Measurements from ENCODE around the gene EIF2B2. TPM values are rescaled to one million over a fixed set of nuclear protein-coding genes. Genes with fewer than 3 reads are reported as not detected.
"Not testable (repeated sequence)": the region's sequence is repeated elsewhere in the genome, so short reads cannot be mapped to it uniquely, and the experiment has no call there.

Gene EIF2B2
- total RNA-seq, 6 donors from 2014 or later, result 22.2 to 40.7 (median 32.5) TPM

DNA sequence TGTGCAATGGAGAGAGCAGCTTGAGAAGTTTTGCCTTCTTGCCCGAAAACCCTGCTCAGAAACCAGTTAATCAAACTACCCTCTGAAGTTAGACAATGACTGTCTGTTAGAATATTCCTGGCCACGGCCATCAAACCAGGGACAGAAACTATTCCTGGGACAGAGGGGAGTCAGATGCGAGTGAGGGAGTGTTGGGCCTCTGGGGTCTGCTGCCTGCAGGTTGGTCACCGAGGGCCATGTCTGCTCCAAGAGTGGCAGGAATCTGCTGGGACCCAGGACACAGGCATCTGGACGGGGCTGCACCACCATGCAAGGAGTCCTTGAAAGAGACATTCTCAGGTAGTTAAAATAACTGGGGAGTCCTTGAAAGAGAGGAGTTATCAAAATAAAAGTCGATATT, 16.9 kb upstream of the EIF2B2 start:
- peaks cover 0 to 8% (median 5%) of the 10 kb centered on the region in 4 donors for H3K4me1 ChIP-seq
- 89 to 92% methylated on average over 4 to 6 of the region's 6 CpGs for WGBS, 2 donors
- H3K27me3 ChIP-seq, result no peaks in the 10 kb centered on the region
- no peaks in the 10 kb centered on the region for H3K36me3 ChIP-seq
- H3K4me3 ChIP-seq, result no peak overlapping the region
- no peak for TF ChIP-seq EP300 (IDR thresholded peaks at IDR 0.05)
- TF ChIP-seq, protein P1, sequence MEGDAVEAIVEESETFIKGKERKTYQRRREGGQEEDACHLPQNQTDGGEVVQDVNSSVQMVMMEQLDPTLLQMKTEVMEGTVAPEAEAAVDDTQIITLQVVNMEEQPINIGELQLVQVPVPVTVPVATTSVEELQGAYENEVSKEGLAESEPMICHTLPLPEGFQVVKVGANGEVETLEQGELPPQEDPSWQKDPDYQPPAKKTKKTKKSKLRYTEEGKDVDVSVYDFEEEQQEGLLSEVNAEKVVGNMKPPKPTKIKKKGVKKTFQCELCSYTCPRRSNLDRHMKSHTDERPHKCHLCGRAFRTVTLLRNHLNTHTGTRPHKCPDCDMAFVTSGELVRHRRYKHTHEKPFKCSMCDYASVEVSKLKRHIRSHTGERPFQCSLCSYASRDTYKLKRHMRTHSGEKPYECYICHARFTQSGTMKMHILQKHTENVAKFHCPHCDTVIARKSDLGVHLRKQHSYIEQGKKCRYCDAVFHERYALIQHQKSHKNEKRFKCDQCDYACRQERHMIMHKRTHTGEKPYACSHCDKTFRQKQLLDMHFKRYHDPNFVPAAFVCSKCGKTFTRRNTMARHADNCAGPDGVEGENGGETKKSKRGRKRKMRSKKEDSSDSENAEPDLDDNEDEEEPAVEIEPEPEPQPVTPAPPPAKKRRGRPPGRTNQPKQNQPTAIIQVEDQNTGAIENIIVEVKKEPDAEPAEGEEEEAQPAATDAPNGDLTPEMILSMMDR (IDR thresholded peaks at IDR 0.05), result no peak
- no peak for TF ChIP-seq POLR2A (IDR thresholded peaks at IDR 0.05)
- TF ChIP-seq POLR2AphosphoS5 (IDR thresholded peaks at IDR 0.05), result no peak
- no peaks in the 10 kb centered on the region for H3K9me3 ChIP-seq
- no peak overlapping the region for H3K27ac ChIP-seq
- ATAC-seq (ENCODE audit: low FRiP score in 2 of 2) (no peak), DNase-seq (no peak)

DNA sequence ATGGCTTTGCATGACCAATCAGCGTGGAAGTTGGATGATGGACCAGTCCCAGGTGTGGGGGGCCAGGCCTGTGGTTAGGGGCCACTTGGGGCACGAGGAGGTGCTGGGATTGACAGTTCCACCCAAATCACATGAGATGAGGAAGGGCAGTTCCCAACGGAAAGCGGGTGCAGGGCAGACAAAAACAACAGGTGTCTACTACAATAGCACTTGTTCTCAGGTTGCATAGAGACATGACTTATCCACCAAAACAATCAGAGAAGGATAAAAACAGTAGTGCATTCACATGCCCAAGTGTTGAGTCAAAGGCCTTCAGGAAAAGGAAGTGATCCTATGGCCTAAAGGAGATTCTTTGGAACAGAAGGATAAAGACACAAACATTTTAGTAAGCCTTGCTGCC, 14.6 kb upstream of the EIF2B2 start:
- no peak for DNase-seq
- TF ChIP-seq, protein P1 (IDR thresholded peaks at IDR 0.05), result no peak
- TF ChIP-seq POLR2A (IDR thresholded peaks at IDR 0.05) (no peak), EP300 (IDR thresholded peaks at IDR 0.05) (no peak), POLR2AphosphoS5 (IDR thresholded peaks at IDR 0.05) (no peak)
- H3K4me1 ChIP-seq, result no peaks in the 10 kb centered on the region
- no peaks in the 10 kb centered on the region for H3K36me3 ChIP-seq
- no peaks in the 10 kb centered on the region for H3K27me3 ChIP-seq
- 71 to 79% methylated on average over 4 of the region's 4 CpGs for WGBS, 2 donors
- H3K27ac ChIP-seq, result no peak overlapping the region
- no peak for ATAC-seq (ENCODE audit: low FRiP score in 2 of 2)
- H3K9me3 ChIP-seq, result no peaks in the 10 kb centered on the region
- H3K4me3 ChIP-seq, result no peak overlapping the region

DNA sequence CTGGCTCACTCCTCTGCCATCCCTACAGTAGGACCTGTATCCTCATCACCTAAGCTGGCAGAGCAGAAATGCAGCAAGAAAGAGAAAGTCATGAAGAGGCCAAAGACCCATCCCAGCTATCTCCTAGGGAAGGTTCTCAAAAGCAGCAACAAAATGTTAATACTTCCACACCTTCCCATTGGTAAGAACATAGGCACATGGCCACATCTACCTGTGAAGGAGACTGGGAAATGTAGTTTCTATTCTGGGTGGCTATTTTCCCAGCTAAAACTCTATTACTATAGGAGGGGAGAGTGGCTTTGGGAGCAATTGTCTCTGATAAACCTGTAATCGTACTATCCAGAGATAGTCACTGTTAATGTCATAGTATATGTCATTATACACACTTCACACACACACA, 13.7 kb upstream of the EIF2B2 start:
- Histone ChIP-seq H3K4me1 (no peaks in the 10 kb centered on the region), H3K9me3 (no peaks in the 10 kb centered on the region), H3K36me3 (no peaks in the 10 kb centered on the region), H3K27me3 (no peaks in the 10 kb centered on the region), H3K27ac (no peak overlapping the region), H3K4me3 (no peak overlapping the region)
- ATAC-seq (ENCODE audit: low FRiP score in 2 of 2) (no peak), DNase-seq (no peak)
- TF ChIP-seq, protein P1 (IDR thresholded peaks at IDR 0.05), result no peak
- no peak for TF ChIP-seq POLR2AphosphoS5 (IDR thresholded peaks at IDR 0.05)
- TF ChIP-seq EP300 (IDR thresholded peaks at IDR 0.05), result no peak
- TF ChIP-seq POLR2A (IDR thresholded peaks at IDR 0.05), result no peak
- WGBS, 2 donors, result 91 to 93% methylated on average over 1 of the region's 1 CpG

DNA sequence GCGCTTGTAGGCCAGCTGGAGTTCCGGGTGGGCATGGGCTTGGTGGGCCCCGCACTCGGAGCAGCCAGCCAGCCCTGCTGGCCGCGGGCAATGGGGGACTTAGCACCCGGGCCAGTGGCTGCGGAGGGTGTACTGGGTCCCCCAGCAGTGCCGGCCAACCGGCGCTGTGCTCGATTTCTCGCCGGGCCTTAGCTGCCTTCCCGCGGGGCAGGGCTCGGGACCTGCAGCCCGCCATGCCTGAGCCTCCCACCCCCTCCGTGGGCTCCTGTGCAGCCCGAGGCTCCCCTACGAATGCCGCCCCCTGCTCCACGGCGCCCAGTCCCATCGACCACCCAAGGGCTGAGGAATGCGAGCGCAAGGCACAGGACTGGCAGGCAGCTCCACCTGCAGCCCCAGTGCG, 8.5 kb upstream of the EIF2B2 start:
- not testable (repeated sequence) for H3K27ac ChIP-seq; ATAC-seq (ENCODE audit: low FRiP score in 2 of 2); H3K36me3 ChIP-seq; H3K9me3 ChIP-seq; H3K4me1 ChIP-seq; H3K27me3 ChIP-seq; H3K4me3 ChIP-seq
- DNase-seq, result peak in 1 of 2 donors; percentile 71
- WGBS, 2 donors, result 80 to 83% methylated on average over 1 of the region's 28 CpGs

DNA sequence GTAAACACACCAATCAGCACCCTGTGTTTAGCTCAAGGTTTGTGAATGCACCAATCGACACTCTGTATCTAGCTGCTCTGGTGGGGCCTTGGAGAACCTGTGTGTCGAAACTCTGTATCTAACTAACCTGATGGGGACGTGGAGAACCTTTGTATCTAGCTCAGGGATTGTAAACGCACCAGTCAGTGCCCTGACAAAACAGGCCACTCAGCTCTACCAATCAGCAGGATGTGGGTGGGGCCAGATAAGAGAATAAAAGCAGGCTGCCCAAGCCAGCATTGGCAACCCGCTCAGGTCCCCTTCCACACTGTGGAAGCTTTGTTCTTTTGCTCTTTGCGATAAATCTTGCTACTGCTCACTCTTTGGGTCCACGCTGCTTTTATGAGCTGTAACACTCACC, 6.9 kb upstream of the EIF2B2 start:
- not testable (repeated sequence) for DNase-seq; H3K4me1 ChIP-seq; ATAC-seq (ENCODE audit: low FRiP score in 2 of 2); H3K9me3 ChIP-seq; H3K27ac ChIP-seq; H3K4me3 ChIP-seq; H3K27me3 ChIP-seq; H3K36me3 ChIP-seq
- WGBS, 2 donors, result 96 to 100% methylated on average over 3 to 6 of the region's 7 CpGs

DNA sequence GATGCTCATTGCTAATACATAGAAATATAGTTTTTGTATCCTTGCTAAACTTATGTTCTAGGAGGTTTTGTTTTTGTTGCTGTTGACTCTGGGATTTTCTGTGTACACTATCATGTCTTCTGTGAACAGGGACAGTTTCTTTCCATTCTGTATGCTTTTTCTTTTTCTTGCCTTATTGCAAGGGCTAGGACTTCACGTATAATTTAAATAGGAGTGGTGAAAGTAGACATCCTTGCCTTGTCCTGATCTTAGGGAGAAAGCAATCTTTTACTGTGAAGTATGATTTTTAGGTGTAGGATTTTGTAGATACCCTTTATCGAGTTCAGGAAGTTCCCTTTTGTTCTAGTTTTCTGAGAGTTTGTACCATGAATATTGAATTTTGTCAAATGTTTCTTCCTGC, 1.5 kb upstream of the EIF2B2 start:
- no peaks in the 10 kb centered on the region for H3K9me3 ChIP-seq
- H3K36me3 ChIP-seq, result peaks cover 5 to 17% (median 12%) of the 10 kb centered on the region in 4 donors
- ATAC-seq (ENCODE audit: low FRiP score in 2 of 2) (no peak), DNase-seq (no peak)
- 92 to 100% methylated on average over 2 of the region's 2 CpGs for WGBS, 2 donors
- no peak overlapping the region for H3K4me3 ChIP-seq
- TF ChIP-seq EP300 (IDR thresholded peaks at IDR 0.05), result no peak
- no peak for TF ChIP-seq POLR2AphosphoS5 (IDR thresholded peaks at IDR 0.05)
- no peak for TF ChIP-seq POLR2A (IDR thresholded peaks at IDR 0.05)
- TF ChIP-seq, protein P1 (IDR thresholded peaks at IDR 0.05), result no peak
- no peak overlapping the region for H3K27ac ChIP-seq
- no peaks in the 10 kb centered on the region for H3K27me3 ChIP-seq
- peaks cover 10 to 33% (median 14%) of the 10 kb centered on the region in 4 donors for H3K4me1 ChIP-seq
